COLO668 (cell line): ENCODE results near the gene RASGRF2.
A peak's percentile ranks its signal among the peaks of the same experiment; 100 is the strongest.

Source experiments
- DNase-seq: peaks from one replicate; lab custom pipeline; 2025; ENCODE audit not compliant: unreplicated experiment; lab: John Stamatoyannopoulos, UW

The RASGRF2 gene

DNA sequence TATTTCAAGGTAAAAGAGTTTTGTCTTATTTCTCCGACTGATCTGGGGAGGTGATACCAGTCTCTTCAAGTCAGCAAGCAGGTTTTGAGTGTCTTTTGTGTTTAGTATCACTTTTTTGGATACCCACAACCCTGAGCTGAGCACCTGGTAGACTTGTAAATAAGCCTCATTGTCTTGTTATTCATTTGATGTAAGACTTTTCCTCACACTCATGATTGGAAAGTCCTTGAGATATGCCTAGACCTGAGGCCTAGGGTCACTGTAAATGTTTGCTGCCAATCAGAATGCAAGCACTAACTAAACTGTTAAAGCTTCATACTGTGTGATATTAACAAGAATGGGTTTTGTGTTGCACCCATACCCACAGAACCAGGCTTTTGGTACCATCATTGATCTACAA is 172.2 kb downstream of the RASGRF2 start:
- DNase-seq = no peak

DNA sequence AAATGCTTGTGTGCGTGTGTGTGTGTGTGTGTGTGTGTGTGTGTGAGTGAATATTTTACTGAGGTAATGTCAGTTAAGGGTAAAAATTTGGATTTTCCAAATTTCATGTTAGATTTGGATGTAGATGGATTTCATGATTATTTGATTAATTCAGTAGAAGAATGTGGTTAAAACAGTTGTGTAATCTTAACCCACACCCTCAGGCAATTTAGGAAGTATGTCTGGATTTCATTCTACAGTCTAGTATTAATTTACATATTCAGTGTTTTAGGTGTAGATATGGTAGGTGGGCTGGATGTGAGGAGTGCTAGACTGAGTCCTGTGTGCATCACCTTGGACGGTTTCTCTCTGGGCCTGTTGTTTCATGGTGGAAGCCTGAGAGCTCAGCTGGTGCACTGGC is 173.9 kb downstream of the RASGRF2 start:
- DNase-seq = no peak

DNA sequence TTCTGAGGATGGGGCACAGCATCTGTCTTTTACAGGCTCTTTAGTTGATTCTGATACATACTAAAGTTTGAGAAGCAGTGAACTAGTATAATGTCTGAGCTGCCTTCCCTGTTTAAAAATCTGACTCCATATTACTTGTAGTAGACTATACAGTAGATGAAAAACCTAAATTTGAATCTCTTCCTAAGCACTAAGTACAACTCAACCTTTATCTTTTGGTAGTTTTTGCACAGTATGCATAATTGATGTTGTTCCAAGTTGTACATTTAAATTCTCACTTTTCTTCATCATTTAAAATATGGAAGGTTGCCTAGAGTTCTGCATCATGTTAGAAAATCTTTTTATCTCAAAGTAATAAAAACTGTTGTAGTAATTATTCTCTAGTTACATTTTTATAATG is 174.4 kb downstream of the RASGRF2 start:
- DNase-seq = no peak

DNA sequence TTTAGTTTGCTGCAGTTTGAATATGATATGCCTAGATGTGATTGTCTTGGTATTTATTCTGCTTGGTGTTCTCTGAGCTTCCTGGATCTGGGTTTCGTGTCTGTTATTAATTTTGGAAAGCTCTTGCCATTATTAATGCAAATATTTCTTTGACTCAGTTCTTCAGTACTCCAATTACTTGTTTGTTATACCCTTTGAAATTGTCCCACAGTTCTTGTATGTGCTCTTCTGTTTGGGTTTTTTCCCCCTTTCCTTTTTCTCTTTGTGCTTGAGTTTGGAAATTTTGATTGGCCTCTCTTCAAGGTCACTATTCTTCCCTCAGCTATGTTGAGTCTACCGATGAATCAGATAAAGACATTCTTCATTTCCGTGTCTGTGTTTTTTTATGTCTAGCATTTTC is 176.4 kb downstream of the RASGRF2 start:
- DNase-seq = no peak

DNA sequence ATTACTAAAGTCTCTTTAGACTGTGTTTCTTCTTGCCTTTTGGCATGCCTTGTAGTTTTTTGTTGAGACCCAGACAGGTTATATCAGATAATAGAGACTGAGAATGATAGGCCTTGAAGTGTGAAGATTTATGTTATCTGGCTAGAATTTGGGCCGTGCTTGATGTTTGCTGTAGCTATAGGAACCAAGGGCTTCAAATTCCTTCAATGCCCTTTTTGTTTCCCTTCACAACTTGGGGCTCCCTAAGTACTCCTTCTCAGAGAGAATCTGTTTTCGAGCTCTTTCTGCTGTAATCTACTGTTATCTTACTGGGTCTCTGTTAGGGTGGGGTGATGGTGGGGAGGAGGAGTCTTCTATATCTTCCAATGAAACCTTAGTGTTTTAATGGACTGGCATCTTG is 177.7 kb downstream of the RASGRF2 start:
- DNase-seq = no peak

DNA sequence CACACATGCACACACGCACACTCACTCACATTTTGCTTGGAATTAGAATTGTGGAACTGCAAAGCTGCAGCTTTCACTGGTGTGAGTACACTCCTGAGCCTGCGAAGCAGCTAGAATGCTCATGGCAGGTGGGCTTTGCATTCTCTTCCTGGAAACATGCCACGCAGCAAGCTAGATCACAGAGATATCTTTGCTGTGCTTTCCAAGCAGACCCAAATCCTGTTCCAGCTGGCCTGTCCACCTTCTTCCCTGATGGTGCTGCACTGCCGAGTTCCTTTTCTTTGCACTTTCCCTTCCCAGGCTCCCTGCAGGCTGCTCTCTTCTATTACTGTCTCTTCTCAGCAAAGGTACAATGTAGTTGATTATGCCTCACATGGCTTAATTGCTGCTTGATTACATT is 180.3 kb downstream of the RASGRF2 start:
- DNase-seq = no peak

DNA sequence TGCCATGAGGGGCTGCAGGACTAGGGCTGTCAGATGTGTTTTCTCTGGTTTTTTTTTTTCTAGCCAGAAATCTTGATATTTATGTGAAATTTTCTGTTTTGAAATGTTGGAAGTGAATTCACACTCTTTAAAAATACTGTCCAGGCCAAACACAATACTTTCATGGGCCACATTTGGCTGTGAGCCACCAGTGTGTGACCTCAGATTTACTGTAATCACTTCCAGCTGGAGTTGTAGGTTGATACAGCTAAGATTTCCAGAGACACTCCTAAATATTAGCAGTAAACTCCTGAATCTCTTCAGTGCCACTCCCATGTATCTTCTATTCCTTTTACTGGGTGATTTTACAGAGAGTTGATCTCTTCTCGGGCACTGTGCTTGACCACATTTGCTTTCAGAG is 180.8 kb downstream of the RASGRF2 start:
- DNase-seq = no peak

DNA sequence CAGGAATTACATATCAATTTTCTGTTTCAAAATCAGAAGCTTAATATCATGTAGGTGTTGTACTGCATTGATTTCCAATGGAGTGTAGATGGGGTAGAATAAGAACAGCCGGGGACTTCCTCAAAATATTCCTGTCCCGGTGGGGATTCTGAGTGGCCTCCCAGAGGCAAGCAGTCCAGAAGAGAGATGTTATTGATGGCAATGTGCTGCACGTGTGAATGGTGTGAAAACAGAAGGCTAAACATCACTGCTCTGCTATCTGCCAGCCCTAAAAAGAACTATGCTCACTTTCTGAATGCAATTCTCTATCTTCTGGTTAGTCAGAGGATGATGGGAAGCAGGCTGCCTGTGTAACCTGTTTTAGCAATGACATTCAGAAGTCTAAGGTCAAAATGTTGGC is 181.9 kb downstream of the RASGRF2 start:
- no peak for DNase-seq

DNA sequence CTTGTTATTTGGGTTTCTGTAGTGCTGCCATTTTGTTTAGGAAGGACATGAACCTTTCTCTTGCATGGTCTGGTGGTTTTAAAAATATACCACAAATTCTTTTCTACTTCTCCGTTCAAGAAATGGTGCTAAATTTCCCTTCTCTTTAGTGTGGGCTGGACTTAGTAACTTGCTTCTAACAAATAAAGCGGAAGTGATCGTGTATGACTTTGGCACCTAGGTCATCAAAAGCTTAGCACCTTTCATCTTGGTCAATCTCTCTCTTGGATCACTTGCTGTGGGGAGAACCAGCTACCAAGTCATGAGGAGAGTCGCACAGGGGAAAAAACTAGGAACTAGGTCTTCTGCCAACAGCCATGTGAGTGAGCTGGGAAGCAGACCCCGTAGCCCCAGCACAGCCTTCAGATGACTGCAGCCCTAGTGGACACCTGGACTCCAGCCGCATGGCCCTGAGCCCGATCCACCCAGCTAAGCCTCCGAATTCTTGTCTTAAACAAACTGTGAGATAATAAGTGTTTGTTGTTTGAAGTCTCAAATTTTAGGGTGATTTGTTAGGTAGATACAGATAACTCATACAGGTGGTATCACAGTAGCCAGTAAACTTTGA is 185.3 kb downstream of the RASGRF2 start:
- DNase-seq = no peak

DNA sequence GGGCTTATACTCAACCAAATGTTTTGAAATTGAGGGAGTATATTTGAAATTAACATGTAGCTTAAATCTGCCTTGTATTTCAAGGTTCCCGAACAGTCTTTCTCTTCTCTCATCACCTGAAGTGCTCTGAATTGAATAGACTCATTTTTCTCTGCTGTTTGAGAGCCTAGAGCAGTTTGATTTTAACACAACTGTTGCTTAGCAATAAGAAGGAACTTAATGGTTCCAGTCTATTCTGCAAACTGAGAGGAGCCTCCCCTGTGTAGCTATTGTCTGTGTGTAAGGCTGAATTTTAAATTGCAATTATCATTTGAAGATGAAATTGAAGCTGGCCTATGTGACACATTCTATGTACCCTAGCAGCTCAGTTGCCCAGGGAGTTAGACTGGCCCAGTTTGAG is 185.9 kb downstream of the RASGRF2 start:
- DNase-seq = no peak

DNA sequence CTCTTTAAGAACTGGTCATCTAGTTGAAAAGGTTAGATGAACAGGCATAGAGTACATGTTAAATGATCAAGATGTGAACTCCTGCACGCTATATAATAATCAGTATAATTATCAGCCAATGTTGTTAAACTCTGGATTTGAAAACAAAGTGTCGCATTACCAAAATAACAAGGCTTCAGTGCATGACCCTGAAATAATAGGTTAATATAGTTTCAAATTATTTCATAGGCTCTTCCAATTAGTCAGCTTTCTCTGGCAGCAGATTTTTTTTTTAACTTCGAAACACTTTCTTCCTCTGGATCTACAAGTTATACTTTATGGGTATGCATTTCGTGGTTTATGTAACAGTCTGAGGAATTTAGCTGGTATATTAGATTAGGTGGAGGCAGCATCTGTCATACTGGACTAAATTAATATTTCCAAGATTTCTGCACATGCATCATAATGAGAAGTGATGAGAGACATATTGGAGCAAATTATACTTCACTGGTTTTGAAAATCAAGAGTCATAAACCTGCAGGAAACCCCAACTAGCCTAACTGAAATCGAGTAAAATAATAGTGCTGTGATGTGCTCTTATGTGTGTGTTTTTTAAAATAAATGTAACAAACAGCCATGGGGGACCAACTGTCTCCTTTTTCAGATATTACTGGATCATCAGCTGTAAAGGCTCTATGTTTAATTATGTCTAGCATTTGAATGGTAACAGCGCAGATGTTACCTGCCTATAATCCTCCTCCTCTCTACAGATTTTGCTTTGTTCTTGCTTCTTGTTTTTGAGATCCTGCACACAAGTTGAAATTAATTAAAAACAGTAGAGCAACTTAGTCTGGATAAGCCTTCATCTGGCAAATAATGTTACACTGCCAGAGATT is 187.1 kb downstream of the RASGRF2 start:
- no peak for DNase-seq

DNA sequence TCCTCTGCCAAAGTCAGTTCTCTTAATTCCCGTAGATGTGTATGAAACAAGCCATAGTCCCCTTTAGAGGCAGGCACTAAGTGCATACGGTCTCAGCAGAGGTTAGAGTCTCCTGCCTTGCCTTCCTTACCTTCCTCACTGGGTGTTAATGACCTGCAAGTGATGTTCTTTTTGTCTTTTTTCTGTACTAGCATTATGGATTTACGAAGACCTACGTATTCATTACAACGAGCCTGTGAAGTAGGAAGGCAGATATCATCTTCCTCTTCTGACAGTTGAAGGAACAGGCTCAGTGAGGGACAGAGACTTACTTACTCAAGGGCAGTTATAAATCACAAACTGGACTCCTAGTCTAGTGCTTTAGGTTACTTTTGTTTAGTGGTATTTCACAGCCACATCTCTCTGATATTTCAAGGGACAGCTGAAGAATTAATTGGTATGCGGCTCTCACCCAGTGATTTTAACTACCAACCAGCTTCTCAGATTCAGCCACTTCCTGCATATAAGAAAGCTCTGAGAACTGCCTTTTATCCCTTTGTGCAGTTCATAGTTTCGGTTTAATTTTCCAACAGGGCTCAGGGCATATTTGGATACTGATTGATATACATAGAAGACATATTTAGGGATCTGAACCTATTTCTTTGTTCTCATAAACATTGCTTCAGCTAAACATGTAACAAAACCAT is 187.9 kb downstream of the RASGRF2 start:
- no peak for DNase-seq

DNA sequence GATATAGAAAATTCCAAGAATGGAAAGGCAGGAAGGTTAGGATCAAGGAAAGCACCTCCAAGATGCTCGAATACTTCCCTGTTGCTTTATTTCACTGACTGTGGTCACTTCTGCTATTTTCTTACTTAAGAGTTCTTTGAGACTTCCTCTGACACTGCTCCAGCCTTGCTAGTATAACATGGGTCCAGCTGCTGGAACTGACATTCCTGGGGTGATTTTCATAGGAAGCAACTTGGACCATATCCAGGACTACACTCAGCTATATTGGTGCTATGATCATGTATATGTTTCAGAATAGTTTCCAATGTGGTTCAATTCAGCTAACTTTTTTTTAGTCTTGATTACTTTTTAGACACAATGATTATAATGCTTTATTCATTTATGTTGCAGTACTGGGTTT is 191.4 kb downstream of the RASGRF2 start:
- no peak for DNase-seq

DNA sequence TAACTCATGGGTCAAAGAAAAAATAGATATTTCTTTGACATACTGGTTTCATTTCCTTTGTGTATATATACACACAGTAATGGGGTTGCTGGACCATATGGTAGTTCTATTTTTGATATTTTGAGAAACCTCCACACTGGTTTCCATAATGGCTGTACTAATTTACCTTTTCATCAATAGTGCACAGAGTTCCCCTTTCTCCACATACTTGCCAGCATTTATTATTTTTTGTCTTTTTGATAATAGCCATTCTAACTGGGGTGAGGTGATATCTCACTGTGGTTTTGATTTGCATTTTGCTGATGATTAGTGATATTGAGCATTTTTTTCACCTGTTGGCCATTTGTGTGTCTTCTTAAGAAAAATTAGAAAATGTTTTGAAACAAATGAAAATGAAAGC is 194.6 kb downstream of the RASGRF2 start:
- no peak for DNase-seq

DNA sequence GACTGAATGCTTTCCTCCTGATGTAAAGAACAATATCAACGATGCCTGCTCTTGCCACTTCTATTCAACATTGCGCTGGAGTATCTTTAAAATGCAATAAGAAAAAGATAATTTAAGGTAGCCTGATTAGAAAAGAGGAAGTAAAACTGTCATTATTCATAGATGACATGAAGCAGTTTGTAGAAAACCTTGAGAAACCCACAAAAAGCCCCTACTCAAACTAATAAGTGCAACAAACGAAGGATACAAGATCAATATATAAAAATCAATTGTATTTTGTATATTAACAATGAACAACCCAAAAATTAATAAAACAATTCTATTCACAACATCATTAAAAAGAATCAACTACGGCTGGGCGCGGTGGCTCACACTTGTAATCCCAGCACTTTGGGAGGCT is 196.6 kb downstream of the RASGRF2 start:
- no peak for DNase-seq

DNA sequence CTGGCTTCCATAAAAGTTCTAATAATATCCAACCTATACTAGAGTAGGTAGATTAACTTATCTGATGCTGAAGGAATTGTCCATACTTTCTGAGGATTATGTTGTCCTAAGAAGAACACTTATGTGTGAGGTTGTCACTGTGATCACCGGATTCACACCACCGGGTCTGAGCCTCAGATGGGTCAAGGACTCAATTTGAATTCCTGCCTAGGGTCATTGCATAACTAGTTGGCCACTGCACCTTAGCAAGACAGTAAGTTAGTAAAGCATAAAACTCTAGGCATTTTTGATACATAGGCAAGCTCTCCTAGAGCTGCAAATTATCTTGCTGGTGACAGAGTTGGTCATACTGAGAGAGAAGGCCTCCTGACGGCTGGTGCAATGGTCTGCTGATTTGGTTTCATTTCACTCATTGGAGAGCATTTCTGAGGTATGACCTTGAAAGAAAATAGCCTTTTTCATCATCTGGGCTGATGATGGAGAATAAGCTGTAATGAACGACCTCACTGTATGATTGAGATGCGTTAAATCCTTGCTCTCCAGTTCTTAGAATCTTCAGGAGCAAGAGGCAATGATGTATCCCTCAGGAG is 200.9 kb downstream of the RASGRF2 start:
- DNase-seq = no peak

DNA sequence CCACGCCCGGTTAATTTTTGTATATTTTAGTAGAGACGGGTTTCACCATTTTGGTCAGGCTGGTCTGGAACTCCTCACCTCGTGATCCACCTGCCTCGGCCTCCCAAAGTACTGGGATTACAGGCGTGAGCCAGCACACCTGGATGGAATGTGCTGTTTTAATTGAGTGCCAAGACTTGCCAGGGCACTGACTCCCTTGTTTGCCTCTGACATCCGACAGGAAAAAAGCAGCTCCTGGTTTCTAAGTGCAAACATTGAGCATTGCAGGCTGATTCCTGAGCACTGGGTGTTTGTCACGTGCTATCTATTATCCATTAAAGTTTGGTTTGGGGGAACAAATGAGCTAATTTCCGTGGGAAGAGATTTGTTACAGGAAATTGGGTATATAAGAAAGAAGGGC is 202.3 kb downstream of the RASGRF2 start:
- no peak for DNase-seq

DNA sequence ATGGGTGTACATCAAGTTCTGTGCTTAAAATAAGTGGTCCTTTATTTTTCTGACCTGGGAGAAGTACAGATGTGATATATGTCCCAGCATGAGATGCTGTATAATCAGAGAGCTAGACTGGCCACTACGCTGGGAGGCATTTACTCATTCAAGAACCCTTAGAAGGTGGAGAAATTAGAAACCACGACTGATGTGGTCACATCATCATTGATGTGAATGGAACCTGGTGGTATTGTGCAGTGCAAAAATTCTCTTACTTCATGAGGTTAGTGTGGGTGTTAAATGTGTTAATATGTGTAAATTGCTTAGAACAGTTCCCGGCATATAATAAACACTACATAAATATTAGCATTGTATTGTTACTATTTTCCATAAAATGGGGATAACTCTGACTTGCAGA is 203.5 kb downstream of the RASGRF2 start:
- DNase-seq = no peak

DNA sequence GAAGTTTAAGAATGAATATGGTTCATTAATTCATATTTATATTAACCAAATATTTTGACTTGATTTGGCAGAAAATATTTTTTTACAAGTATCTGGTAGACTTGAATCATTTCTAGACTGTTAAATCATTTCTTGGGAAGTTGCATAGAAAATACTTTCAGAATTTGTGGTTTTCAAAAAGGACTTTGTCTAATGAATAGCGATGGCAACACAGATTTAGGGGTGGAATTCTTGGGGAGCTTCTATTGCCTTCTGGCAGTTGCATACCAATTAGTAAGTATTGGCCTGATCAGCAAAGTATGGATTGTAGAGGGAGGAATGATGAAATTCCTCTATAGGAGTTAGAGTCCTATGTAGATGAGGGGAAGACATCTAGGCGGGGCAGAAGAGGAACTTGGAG is 204.3 kb downstream of the RASGRF2 start:
- DNase-seq = no peak

DNA sequence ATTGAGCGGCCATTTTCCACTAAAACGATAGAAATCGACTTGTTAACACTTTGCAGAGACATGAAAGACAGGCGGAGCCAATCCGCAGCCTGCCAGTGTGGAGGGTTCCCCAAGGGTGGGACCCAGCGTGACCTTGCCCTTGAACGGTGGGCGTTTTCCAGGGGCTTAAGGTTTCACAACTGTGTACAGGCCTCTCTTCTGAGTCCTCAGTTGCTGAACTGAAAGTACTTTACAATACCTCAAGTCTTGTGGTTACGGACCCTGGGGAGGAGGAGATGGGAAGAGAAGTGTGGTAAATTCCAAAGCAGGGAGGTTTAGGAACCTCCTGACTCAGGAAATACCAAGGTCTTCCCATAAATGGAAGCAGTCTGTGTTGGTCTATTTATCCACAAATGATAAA is 204.8 kb downstream of the RASGRF2 start:
- no peak for DNase-seq

DNA sequence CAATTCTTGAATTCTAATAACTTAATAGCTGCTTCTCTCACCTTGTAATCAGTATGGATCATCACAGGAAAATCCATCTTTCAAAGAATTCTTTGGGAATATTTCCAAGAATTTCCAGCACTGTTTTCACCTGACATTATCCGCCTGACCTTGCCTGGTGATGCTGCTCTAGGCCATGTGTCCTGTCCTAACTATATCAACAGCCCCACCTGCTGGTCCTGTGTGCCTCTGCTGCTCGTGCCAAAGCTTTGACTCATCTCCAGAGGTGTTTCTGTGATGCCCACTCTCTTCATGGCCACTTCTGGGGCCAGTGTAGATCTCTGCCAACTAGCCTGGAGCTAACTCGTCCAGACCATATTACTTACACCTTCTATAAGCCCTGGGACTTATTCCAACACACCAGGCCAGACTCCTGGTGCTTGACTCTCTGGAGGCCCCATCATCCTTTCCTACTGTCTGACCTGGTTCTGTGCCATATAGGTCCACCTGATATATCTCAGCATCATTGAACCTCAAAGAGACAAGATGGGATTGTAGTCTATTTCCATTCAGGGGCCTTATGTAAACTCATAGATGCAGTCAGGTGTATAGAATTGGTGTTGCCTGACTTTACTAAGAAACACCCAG is 205.4 kb downstream of the RASGRF2 start:
- DNase-seq = peak; percentile 56
